Measurements from ENCODE around the gene HTR3B. TPM values are rescaled to one million over a fixed set of nuclear protein-coding genes. Genes with fewer than 3 reads are reported as not detected.

HTR3B gene
- total RNA-seq, 2 experiments from 2014 or later: not detected

- no peaks in the 10 kb centered on the region for H3K4me1 Mint-ChIP-seq (ENCODE audit: low read depth)
Observed at GRCh38 chr11:113885897-113886296, 18.7 kb upstream of the HTR3B start.

GRCh38 chr11:113888848-113889247 is 15.7 kb upstream of the HTR3B start:
- Mint-ChIP-seq H3K27ac (no peak overlapping the region), H3K4me3 (no peak overlapping the region), H3K27me3 (ENCODE audit: low read depth) (no peaks in the 10 kb centered on the region), H3K36me3 (ENCODE audit: low read depth) (no peaks in the 10 kb centered on the region), H3K4me1 (ENCODE audit: low read depth) (no peaks in the 10 kb centered on the region), H3K9me3 (ENCODE audit: insufficient read depth) (no peaks in the 10 kb centered on the region)
- ChIA-PET POLR2A (interaction anchor here (0.6 kb wide), 1 partner anchor 116 kb away, joined by 3 read pairs; no protein-coding TSS in a partner anchor), CTCF (interaction anchor here (1.2 kb wide), 1 partner anchor 372 kb away, joined by 3 read pairs; no protein-coding TSS in a partner anchor)
- ATAC-seq (no peak), DNase-seq (no peak)

More at GRCh38 chr11:113885897-113886296, 18.7 kb upstream of the HTR3B start:
- Mint-ChIP-seq H3K4me3 (no peak overlapping the region), H3K36me3 (ENCODE audit: low read depth) (no peaks in the 10 kb centered on the region), H3K9me3 (ENCODE audit: insufficient read depth) (no peaks in the 10 kb centered on the region), H3K27me3 (ENCODE audit: low read depth) (peaks cover 2% of the 10 kb centered on the region), H3K27ac (no peak overlapping the region)
- CTCF ChIA-PET: no interaction called here
- no peak for ATAC-seq
- POLR2A ChIA-PET: no interaction called here
- no peak for DNase-seq

- ATAC-seq (peak; percentile 39), DNase-seq (no peak)
- H3K27ac Mint-ChIP-seq: no peak overlapping the region
- no peaks in the 10 kb centered on the region for H3K36me3 Mint-ChIP-seq (ENCODE audit: low read depth)
- ChIA-PET POLR2A (interaction anchor here (0.5 kb wide), 1 partner anchor 45 kb away, joined by 7 read pairs; no protein-coding TSS in a partner anchor), CTCF (interaction anchor here (1.0 to 2.7 kb wide), 3 partner anchors 11 to 367 kb away, joined by 3 to 18 read pairs (median 5); partner anchors contain the start of gene HTR3B)
- H3K4me3 Mint-ChIP-seq: no peak overlapping the region
- no peaks in the 10 kb centered on the region for H3K27me3 Mint-ChIP-seq (ENCODE audit: low read depth)
- no peaks in the 10 kb centered on the region for H3K9me3 Mint-ChIP-seq (ENCODE audit: insufficient read depth)
- peaks cover 2% of the 10 kb centered on the region for H3K4me1 Mint-ChIP-seq (ENCODE audit: low read depth)
Observed at GRCh38 chr11:113894421-113894996, 10.1 kb upstream of the HTR3B start.

GRCh38 chr11:113895367-113896155 is 9.0 kb upstream of the HTR3B start:
- no peak for ATAC-seq
- Mint-ChIP-seq H3K4me3 (no peak overlapping the region), H3K9me3 (ENCODE audit: insufficient read depth) (no peaks in the 10 kb centered on the region), H3K36me3 (ENCODE audit: low read depth) (no peaks in the 10 kb centered on the region), H3K4me1 (ENCODE audit: low read depth) (peaks cover 2% of the 10 kb centered on the region), H3K27me3 (ENCODE audit: low read depth) (no peaks in the 10 kb centered on the region), H3K27ac (no peak overlapping the region)
- ChIA-PET POLR2A (interaction anchor here (0.6 to 0.7 kb wide), 3 partner anchors 165 to 385 kb away, joined by 3 read pairs; no protein-coding TSS in a partner anchor), CTCF (interaction anchor here (0.7 to 4.7 kb wide), 16 partner anchors 8 to 1880 kb away, joined by 3 to 133 read pairs (median 4); partner anchors contain the start of gene HTR3B)
- no peak for DNase-seq

GRCh38 chr11:113896156-113896879 is 8.3 kb upstream of the HTR3B start:
- ChIA-PET POLR2A (interaction anchor here (0.6 kb wide), 2 partner anchors 164 to 384 kb away, joined by 3 read pairs; no protein-coding TSS in a partner anchor), CTCF (interaction anchor here (0.6 to 4.7 kb wide), 22 partner anchors 9 to 394 kb away, joined by 3 to 133 read pairs (median 3); partner anchors contain the start of genes HTR3B and ZW10)
- Mint-ChIP-seq H3K4me3 (no peak overlapping the region), H3K27me3 (ENCODE audit: low read depth) (peaks cover 3% of the 10 kb centered on the region), H3K9me3 (ENCODE audit: insufficient read depth) (no peaks in the 10 kb centered on the region), H3K4me1 (ENCODE audit: low read depth) (peaks cover 2% of the 10 kb centered on the region), H3K27ac (no peak overlapping the region), H3K36me3 (ENCODE audit: low read depth) (no peaks in the 10 kb centered on the region)
- ATAC-seq (peak; percentile 73), DNase-seq (peak; percentile 55)

- POLR2A ChIA-PET: no interaction called here
- DNase-seq (no peak), ATAC-seq (no peak)
- no peaks in the 10 kb centered on the region for H3K36me3 Mint-ChIP-seq (ENCODE audit: low read depth)
- H3K27ac Mint-ChIP-seq: no peak overlapping the region
- no peaks in the 10 kb centered on the region for H3K4me1 Mint-ChIP-seq (ENCODE audit: low read depth)
- CTCF ChIA-PET: no interaction called here
- no peak overlapping the region for H3K4me3 Mint-ChIP-seq
- no peaks in the 10 kb centered on the region for H3K9me3 Mint-ChIP-seq (ENCODE audit: insufficient read depth)
- H3K27me3 Mint-ChIP-seq (ENCODE audit: low read depth): peaks cover 16% of the 10 kb centered on the region
Observed at GRCh38 chr11:113901141-113901540, 3.5 kb upstream of the HTR3B start.

GRCh38 chr11:113906038-113906437 is 1.4 kb downstream of the HTR3B start:
- Mint-ChIP-seq H3K27ac (no peak overlapping the region), H3K27me3 (ENCODE audit: low read depth) (peaks cover 26% of the 10 kb centered on the region), H3K36me3 (ENCODE audit: low read depth) (no peaks in the 10 kb centered on the region), H3K4me3 (no peak overlapping the region), H3K9me3 (ENCODE audit: insufficient read depth) (no peaks in the 10 kb centered on the region), H3K4me1 (ENCODE audit: low read depth) (no peaks in the 10 kb centered on the region)
- POLR2A ChIA-PET: no interaction called here
- ATAC-seq (no peak), DNase-seq (no peak)
- CTCF ChIA-PET: interaction anchor here (1.3 to 3.5 kb wide), 3 partner anchors 10 to 356 kb away, joined by 3 to 18 read pairs (median 17); no protein-coding TSS in a partner anchor

GRCh38 chr11:113906516-113906915 is 1.9 kb downstream of the HTR3B start:
- no peaks in the 10 kb centered on the region for H3K9me3 Mint-ChIP-seq (ENCODE audit: insufficient read depth)
- H3K27ac Mint-ChIP-seq: no peak overlapping the region
- peaks cover 26% of the 10 kb centered on the region for H3K27me3 Mint-ChIP-seq (ENCODE audit: low read depth)
- ATAC-seq (no peak), DNase-seq (no peak)
- POLR2A ChIA-PET: no interaction called here
- H3K4me1 Mint-ChIP-seq (ENCODE audit: low read depth): no peaks in the 10 kb centered on the region
- H3K4me3 Mint-ChIP-seq: no peak overlapping the region
- no peaks in the 10 kb centered on the region for H3K36me3 Mint-ChIP-seq (ENCODE audit: low read depth)
- CTCF ChIA-PET: interaction anchor here (1.3 to 3.5 kb wide), 3 partner anchors 11 to 355 kb away, joined by 3 to 18 read pairs (median 17); no protein-coding TSS in a partner anchor

GRCh38 chr11:113907152-113907551 is 2.6 kb downstream of the HTR3B start:
- DNase-seq (no peak), ATAC-seq (no peak)
- Mint-ChIP-seq H3K36me3 (ENCODE audit: low read depth) (no peaks in the 10 kb centered on the region), H3K27ac (no peak overlapping the region), H3K9me3 (ENCODE audit: insufficient read depth) (no peaks in the 10 kb centered on the region), H3K4me1 (ENCODE audit: low read depth) (no peaks in the 10 kb centered on the region), H3K27me3 (ENCODE audit: low read depth) (peaks cover 26% of the 10 kb centered on the region), H3K4me3 (no peak overlapping the region)
- ChIA-PET CTCF (interaction anchor here (1.3 to 3.5 kb wide), 3 partner anchors 11 to 355 kb away, joined by 3 to 18 read pairs (median 17); no protein-coding TSS in a partner anchor), POLR2A (no interaction called here)

- no peak for ATAC-seq
- Mint-ChIP-seq H3K36me3 (ENCODE audit: low read depth) (no peaks in the 10 kb centered on the region), H3K4me1 (ENCODE audit: low read depth) (no peaks in the 10 kb centered on the region), H3K27ac (no peak overlapping the region), H3K9me3 (ENCODE audit: insufficient read depth) (no peaks in the 10 kb centered on the region), H3K4me3 (no peak overlapping the region), H3K27me3 (ENCODE audit: low read depth) (peaks cover 23% of the 10 kb centered on the region)
- ChIA-PET CTCF (interaction anchor here (2.0 to 3.5 kb wide), 3 partner anchors 11 to 354 kb away, joined by 8 to 18 read pairs (median 17); no protein-coding TSS in a partner anchor), POLR2A (no interaction called here)
- no peak for DNase-seq
Observed at GRCh38 chr11:113907681-113908080, 3.1 kb downstream of the HTR3B start.

GRCh38 chr11:113908098-113908497 is 3.5 kb downstream of the HTR3B start:
- H3K9me3 Mint-ChIP-seq (ENCODE audit: insufficient read depth): no peaks in the 10 kb centered on the region
- no peak for DNase-seq
- POLR2A ChIA-PET: no interaction called here
- no peaks in the 10 kb centered on the region for H3K36me3 Mint-ChIP-seq (ENCODE audit: low read depth)
- H3K27me3 Mint-ChIP-seq (ENCODE audit: low read depth): peaks cover 21% of the 10 kb centered on the region
- CTCF ChIA-PET: interaction anchor here (2.0 to 3.2 kb wide), 2 partner anchors 12 to 354 kb away, joined by 8 to 17 read pairs; no protein-coding TSS in a partner anchor
- no peak overlapping the region for H3K4me3 Mint-ChIP-seq
- ATAC-seq: no peak
- no peaks in the 10 kb centered on the region for H3K4me1 Mint-ChIP-seq (ENCODE audit: low read depth)
- no peak overlapping the region for H3K27ac Mint-ChIP-seq

Measured in activated CD8-positive, alpha-beta T cell treated with anti-CD3 and anti-CD28 coated beads, Interleukin-2, amount 10 ng/mL, durations not matched to agents 7 days and 5 days (primary cell).